ENCODE data around the gene NFIL3.

- TF ChIP-seq CTCF (IDR thresholded peaks at IDR 0.05) (no peak), POLR2A (IDR thresholded peaks at IDR 0.05) (no peak)
Measured at GRCh38 chr9:91405343-91406077, 18.1 kb downstream of the NFIL3 start.
